HG02852 (cell line): ENCODE measurements around the gene COL23A1.
"Not testable (repeated sequence)": the region's sequence is repeated elsewhere in the genome, so short reads cannot be mapped to it uniquely, and the experiment has no call there.

Experiments used
- ATAC-seq: cut with Tn5 transposase; IDR thresholded peaks from one replicate; pipeline ENCODE4 v1.9.1; 2021; ENCODE audit warnings: mild to moderate bottlenecking, moderate library complexity; ENCODE audit not compliant: unreplicated experiment

Gene COL23A1

GRCh38 chr5:178204935-178205748 is 385.1 kb downstream of the COL23A1 start:
- ATAC-seq: peak; percentile 55

- ATAC-seq: peak; percentile 77
These were observed 385.8 kb downstream of the COL23A1 start, which contains the start of gene HNRNPAB for GRCh38 chr5:178204182-178204934. Gene HNRNPAB, plus strand, starts transcription at chr5:178204533. Its CDS starts 305 bp downstream, at chr5:178204838.

- no peak for ATAC-seq
These were observed 386.5 kb downstream of the COL23A1 start for GRCh38 chr5:178203670-178204181.

DNA sequence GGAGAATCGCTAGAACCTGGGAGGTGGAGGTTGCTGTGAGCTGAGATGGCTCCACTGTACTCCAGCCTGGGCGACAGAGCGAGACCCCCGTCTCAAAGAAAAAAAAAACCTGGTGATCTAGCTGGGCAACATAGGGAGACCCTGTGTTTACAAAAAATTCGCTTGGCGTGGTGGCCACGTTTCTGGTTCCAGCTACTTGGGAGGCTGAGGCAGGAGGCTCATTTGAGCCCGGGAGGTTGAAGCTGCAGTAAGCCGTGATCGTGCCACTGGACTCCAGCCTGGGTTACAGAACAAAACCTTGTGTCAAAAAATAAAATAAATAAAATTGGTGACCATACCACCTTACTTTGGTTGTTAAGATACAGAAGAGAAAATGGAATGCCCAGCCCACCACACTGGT is 387.7 kb downstream of the COL23A1 start:
- no peak for ATAC-seq

- ATAC-seq: no peak
These were observed 388.3 kb downstream of the COL23A1 start for GRCh38 chr5:178201927-178202235.

- no peak for ATAC-seq
These were observed 388.8 kb downstream of the COL23A1 start for GRCh38 chr5:178201221-178201926.

- no peak for ATAC-seq
These were observed 390.4 kb downstream of the COL23A1 start for GRCh38 chr5:178199581-178200434.

- ATAC-seq: no peak
These were observed 391.5 kb downstream of the COL23A1 start for GRCh38 chr5:178198706-178199105.

DNA sequence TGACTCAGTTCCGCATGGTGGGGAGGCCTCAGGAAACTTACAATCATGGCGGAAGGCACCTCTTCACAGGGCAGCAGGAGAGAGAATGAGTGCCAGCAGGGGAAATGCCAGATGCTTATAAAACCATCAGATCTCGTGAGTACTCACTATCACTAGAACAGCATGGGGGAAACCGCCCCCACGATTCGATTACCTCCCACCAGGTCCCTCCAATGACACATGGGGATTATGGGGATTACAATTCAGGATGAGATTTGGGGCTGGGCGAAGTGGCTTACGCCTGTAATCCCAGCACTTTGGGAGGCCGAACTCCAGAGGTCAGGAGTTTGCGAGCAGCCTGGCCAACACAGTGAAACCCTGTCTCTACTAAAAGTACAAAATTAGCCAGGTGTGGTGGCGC is 392.0 kb downstream of the COL23A1 start:
- not testable (repeated sequence) for ATAC-seq

DNA sequence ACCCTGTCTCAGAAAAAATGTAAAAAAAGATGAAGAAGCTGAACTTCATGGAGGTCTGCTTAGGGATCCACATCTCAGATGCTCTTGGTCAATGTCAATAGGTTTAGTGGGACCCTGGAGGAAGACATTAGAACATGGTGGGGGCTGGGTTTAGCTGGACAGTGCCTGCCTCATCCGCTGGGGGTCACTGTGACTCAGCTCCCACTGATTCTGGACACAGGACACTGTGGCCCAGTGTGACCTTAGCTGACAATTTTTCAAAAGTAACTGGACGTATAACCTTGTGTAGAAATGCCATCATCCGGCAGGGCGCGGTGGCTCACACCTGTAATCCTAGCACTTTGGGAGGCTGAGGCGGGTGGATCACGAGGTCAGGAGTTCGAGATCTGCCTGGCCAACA is 393.2 kb downstream of the COL23A1 start:
- ATAC-seq: no peak

- ATAC-seq: no peak
These were observed 393.8 kb downstream of the COL23A1 start for GRCh38 chr5:178196281-178196812.

- no peak for ATAC-seq
These were observed 396.2 kb downstream of the COL23A1 start for GRCh38 chr5:178194026-178194425.

DNA sequence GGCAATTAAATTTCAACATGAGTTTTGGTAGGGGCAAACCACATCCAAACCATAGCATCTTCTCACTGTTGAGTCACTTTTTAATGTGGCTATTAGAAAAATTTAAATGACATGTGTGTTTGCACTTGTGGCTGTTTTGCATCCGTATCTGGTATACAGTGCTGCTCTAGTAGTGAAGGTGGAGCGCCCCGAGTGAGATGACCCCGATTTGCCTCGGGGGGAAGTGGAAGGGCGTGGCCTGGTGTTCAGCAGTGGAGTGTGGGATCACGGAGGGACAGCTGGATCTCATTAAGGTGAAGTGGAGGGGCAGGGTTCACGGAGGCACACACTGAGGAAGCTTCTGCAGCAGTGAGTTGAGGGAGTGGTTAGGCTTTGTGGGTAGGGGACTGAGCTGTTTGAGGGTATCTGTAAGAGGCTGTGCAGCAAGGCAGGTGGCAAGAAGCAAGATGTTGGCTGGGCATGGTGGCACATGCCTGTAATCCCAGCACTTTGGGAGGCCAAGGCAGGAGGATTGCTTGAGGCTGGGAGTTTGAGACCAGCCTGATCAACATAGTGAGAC is 396.9 kb downstream of the COL23A1 start:
- ATAC-seq: no peak

DNA sequence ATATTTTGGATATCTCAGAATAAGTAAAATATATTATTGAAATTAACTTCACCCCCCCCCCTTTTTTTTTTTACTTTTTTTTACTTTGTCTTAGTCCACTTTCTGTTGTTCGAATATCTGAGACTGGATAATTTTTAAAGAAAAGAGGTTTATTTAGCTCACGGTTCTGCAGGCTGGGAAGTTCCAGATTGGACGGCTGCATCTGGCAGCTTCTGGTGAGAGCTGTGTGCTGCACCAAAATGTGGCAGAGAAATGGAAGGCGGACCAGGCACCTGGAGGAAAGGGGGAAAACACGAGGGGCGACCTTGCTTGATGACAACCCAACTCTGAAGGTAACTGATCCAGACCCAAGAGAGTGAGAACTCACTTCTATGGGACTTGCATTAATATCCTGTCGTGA is 397.4 kb downstream of the COL23A1 start:
- no peak for ATAC-seq

- ATAC-seq: no peak
These were observed 397.9 kb downstream of the COL23A1 start for GRCh38 chr5:178192244-178192643.

GRCh38 chr5:178191661-178192060 is 398.5 kb downstream of the COL23A1 start:
- no peak for ATAC-seq

GRCh38 chr5:178189433-178189832 is 400.8 kb downstream of the COL23A1 start:
- ATAC-seq: no peak
